CD4-positive, alpha-beta T cell treated with Interferon gamma for 1 hour (primary cell): ENCODE results near the gene IFI30.
"Not testable (repeated sequence)": the region's sequence is repeated elsewhere in the genome, so short reads cannot be mapped to it uniquely, and the experiment has no call there.

Experiments used
- DNase-seq: peaks from one replicate; pipeline ENCODE4 v3.0.0-alpha.2; 2020

Gene IFI30

GRCh38 chr19:18152817-18153555 is 20.6 kb upstream of the IFI30 start, which contains the start of gene PIK3R2:
Gene PIK3R2, plus strand, starts transcription at chr19:18153163. Its CDS starts 2,717 bp downstream, at chr19:18155880.
- DNase-seq = peak; percentile 99

DNA sequence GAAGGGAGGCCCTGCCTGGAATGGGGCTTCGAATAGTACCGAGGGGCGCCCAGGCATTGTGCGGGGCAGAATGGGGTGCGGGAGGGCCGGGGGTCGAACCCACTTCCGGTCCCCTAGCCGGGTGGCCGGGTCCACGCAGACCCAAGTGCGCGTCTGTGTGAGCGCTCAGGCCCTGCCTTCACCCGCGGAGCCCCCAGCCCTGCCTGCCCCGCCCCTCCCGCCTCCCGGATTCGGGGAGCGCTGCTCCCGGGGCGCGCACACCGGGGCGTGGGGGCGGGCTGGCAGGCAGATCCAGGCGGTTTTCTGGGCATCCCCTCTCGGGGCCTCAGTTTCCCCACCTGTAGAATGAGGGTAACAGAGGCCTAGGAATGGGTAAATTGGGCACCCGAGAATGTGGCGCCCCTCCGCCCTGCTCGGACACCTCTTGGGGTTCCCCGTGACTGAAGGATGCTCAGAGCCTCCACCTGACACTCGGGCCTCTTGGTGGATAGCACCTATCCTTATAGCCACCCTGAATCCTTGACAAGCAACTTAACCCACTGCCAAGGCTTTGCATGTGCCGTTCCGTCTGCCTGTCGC is 20.0 kb upstream of the IFI30 start:
- no peak for DNase-seq

DNA sequence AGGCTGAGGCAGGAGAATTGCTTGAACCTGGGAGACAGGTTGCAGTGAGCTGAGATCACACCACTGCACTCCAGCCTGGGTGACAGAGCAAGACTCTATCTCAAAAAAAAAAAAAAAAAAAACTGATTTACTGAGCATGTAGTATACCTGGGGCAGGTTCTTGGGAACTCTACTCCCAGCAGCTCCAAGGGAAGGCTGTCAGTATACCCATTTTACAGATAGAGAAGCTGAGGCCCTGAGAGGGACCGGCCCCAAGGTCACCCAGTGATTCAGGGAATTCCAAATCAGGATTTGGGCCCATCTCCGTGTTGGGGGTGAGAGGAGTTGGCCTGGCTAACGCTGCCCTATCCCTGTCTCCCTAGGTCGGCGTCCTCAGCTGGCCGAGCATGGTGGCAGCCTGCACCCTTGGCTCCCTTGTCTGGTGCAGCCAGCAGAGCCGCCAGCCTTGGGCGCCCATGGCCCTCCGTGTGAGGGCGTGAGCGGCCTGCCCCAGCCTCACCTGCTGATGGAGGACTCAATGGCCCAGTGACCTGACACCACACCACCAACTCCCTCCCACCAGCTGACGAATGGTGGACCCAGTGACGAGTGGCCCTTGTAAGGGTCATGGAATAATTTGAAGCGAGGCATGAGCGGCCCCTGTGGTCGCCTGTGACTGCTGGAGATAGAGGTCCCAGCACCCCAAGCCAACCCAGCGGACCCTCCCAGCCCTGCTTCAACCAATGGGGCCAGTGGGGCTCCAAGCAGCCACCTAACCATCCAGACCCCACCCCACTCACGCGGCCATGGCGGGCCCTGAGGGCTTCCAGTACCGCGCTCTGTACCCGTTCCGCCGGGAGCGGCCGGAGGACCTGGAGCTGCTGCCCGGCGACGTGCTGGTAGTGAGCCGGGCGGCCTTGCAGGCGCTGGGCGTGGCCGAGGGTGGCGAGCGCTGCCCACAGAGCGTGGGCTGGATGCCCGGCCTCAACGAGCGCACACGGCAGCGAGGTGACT is 18.2 kb upstream of the IFI30 start:
- DNase-seq = no peak

GRCh38 chr19:18156268-18156667 is 17.3 kb upstream of the IFI30 start:
- no peak for DNase-seq

GRCh38 chr19:18156841-18157464 is 16.7 kb upstream of the IFI30 start:
- no peak for DNase-seq

DNA sequence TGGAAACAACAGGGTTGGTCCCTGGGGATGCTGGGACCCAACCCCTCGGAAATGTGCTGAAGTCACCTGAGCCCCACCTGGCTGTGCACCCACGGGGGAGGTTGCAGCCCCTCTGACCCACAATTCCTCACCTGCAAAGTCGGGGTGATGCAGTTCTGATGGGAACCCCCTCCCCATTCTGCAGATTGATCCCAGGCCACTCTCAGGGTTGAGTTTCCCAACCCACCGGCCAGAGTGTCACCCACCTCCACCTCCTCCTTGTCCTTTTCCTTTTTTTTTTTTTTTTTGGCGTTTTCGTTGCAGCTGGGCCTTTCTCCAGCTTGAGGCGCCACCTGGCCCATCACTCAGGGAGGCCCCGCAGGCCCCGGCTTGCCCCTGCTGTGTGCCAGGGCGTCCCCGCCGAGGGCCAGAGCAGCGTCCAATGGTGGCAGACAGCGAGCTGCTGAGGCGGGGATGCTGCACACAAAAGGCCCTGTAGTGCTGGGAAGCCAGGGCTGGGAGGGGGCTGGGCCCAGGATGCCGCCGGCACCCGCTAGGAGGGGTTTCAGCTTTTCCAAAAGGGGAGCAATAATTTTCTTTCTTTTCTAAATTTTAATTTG is 16.0 kb upstream of the IFI30 start:
- no peak for DNase-seq

- no peak for DNase-seq
Observed at GRCh38 chr19:18158467-18158866, 15.1 kb upstream of the IFI30 start.

GRCh38 chr19:18159059-18159616 is 14.5 kb upstream of the IFI30 start:
- not testable (repeated sequence) for DNase-seq

DNA sequence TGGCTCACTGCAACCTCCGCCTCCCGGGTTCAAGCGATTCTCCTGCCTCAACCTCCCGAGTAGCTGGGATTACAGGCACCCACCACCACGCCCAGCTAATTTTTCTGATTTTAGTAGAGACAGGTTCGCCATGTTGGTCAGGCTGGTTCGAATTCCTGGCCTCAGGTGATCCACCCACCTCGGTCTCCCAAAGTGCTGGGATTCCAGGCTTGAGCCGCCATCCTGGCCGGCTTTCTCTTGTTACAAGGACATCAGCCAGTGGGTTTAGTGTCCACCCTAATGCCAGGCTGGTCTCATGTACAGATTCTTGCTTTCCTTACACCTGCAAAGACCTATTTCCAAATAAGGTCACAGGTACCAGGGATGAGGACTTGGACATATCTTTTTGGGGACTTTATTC is 13.8 kb upstream of the IFI30 start:
- no peak for DNase-seq

- no peak for DNase-seq
Observed at GRCh38 chr19:18160493-18160970, 13.1 kb upstream of the IFI30 start.

DNA sequence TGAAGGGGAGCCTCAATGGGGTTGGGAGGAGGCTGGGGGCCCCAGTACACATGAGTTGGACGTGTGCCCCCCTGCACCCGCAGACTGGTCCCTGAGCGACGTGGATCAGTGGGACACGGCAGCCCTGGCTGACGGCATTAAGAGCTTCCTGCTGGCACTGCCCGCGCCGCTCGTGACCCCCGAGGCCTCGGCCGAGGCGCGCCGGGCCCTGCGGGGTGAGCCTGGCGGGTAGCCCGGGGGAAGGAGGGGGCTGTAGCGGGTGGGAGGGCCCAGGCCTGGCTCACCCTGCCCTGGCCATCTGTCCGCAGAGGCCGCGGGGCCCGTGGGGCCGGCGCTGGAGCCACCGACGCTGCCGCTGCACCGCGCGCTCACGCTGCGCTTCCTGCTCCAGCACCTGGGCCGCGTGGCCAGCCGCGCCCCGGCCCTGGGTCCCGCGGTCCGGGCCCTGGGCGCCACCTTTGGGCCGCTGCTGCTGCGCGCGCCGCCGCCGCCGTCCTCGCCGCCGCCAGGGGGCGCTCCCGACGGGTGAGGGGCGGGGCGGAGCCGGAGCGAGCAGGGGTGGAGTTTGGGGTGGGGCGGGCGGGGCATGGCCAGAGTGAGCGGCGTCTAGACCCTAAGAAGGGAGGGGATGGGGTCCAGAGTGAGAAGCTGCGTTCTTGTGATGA is 12.5 kb upstream of the IFI30 start:
- peak; percentile 76 for DNase-seq

DNA sequence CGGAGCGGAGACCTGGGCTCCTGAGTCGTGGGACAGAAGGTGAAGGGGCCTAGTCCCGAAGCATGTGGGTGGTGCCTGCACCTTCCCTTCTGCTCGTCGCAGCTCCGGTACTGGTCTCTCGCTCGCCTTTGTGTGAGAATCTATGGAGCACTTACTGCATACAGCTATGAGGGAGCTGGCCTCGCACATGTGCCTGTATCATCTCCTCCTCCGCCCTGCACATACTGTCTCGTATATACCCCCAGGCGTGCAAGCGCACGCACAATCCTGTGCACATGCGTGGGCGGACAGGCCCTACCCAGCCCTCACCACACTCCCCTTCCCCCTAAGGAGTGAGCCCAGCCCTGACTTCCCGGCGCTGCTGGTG is 12.0 kb upstream of the IFI30 start:
- no peak for DNase-seq

DNA sequence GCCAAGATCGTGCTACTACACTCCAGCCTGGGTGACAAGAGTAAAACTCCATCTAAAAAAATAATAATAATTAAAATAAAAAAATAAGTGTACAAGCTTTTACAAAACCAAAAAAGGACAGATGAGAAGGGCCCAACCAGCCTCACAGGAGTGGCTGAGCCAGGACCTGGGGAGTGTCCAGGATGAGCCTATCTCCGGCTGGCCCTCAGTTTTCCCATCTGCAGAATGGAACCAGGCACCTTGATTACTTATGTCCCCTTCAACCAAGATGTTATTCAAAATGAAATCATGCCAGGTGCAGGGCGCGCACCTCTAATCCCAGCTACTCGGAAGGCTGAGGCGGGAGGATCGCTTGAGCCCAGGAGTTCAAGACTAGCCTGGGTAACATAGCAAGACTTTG is 9.5 kb upstream of the IFI30 start:
- no peak for DNase-seq

DNA sequence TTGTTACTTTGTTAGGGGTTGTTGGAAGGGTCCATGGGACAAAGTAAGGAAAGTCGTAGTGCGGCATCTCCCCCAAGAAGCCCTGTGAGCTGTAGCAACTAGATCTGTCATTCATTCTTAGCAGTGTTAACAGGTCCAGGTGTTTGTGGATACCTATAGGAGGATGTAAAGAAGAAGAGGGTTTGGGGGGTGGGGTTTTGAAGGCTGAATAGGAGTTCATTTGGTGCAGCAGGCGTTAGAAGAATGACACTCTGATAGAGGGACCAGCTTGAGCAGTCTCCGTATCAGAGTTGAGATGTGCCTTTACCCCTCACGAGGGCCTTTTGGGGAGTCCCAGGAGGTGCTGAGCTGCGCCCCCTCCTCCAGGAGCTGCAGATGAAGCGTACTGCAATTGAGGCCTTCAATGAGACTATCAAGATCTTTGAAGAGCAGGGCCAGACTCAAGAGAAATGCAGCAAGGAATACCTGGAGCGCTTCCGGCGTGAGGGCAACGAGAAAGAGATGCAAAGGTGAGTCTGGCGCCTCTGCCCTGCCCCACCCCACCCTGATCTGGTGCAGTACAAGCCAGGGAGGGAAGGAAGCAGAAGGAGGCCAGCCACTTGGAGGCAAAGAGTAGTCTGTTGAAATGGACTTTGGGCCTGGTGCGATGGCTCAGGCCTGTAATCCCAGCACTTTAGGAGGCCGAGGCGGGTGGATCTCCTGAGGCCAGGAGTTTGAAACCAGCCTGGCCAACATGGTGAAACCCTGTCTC is 7.6 kb upstream of the IFI30 start:
- DNase-seq = no peak

- no peak for DNase-seq
Observed at GRCh38 chr19:18167011-18167410, 6.6 kb upstream of the IFI30 start.

- DNase-seq = peak; percentile 65
Observed at GRCh38 chr19:18167975-18168645, 5.5 kb upstream of the IFI30 start.

DNA sequence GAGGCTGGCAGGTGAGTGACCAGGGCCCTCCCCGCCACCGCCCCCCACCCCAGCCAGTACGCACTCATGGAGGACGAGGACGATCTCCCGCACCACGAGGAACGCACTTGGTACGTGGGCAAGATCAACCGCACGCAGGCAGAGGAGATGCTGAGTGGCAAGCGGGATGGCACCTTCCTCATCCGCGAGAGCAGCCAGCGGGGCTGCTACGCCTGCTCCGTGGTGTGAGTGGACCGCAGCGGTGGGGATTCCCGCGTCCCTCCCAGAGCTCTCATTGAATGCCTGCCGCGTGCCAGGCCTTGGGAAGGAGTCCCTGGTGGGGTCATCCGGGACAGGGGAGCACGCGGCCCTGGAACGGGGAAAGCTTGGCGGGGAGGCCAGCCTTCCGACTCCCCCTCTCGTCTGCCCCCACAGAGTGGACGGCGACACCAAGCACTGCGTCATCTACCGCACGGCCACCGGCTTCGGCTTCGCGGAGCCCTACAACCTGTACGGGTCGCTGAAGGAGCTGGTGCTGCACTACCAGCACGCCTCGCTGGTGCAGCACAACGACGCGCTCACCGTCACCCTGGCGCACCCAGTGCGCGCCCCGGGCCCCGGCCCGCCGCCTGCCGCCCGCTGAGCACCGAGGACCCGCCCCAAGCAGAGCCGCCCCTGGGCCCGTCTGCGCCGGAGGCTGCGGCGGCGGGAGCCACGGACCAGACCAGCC is 4.8 kb upstream of the IFI30 start:
- DNase-seq = no peak

DNA sequence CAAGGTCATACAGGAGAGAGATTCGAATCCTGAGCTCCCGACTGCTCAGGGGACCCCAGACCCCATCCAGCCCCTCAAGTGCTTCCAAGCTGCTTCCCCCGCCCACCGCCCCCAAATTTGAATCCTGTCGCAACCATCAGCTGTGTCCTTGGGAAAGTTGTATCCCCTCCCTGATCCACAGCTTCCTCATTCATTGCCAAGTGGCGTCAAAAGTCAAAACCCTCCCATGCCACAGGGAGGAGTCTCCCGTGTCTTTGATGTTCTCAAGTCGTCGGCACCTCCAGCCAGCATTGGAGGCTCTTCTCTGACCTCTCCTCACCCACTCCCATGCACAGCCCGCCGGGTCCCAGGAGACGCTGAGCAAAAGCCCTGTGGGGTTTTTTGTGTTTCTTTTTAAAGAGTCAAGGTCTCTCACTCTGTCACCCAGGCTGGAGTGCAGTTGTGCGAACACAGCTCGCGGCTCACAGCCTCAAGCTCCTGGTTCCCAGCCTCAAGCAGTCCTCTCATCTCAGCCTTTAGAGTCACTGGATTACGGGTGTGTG is 2.8 kb upstream of the IFI30 start:
- DNase-seq = peak; percentile 72
